ENCODE measurements around the gene PPY.

The PPY gene

GRCh38 chr17:43938838-43939182 lies 3.5 kb downstream of the PPY start:
- no peak for TF ChIP-seq TAF1 (IDR thresholded peaks at IDR 0.05; ENCODE audit: borderline replicate concordance, insufficient read depth, low read length)
- TF ChIP-seq REST (IDR thresholded peaks at IDR 0.05; ENCODE audit: insufficient read depth in 1 of 2, low read depth in 2 of 2, low read length in 2 of 2) = no peak
- no peak for TF ChIP-seq SIN3A (IDR thresholded peaks at IDR 0.05; ENCODE audit: borderline replicate concordance, insufficient read depth, low read length)
- TF ChIP-seq POLR2AphosphoS5 (IDR thresholded peaks at IDR 0.05; ENCODE audit: low read depth, low read length) = no peak
- TF ChIP-seq FOXP2 (optimal IDR thresholded peaks at IDR 0.05; ENCODE audit: borderline replicate concordance, extremely low read depth, extremely low read length, insufficient read depth) = no peak

GRCh38 chr17:43936434-43936833 lies 5.8 kb downstream of the PPY start:
- TF ChIP-seq POLR2AphosphoS5 (IDR thresholded peaks at IDR 0.05; ENCODE audit: low read depth, low read length) = no peak
- TF ChIP-seq SIN3A (IDR thresholded peaks at IDR 0.05; ENCODE audit: borderline replicate concordance, insufficient read depth, low read length) = no peak
- no peak for TF ChIP-seq FOXP2 (optimal IDR thresholded peaks at IDR 0.05; ENCODE audit: borderline replicate concordance, extremely low read depth, extremely low read length, insufficient read depth)
- no peak for TF ChIP-seq TAF1 (IDR thresholded peaks at IDR 0.05; ENCODE audit: borderline replicate concordance, insufficient read depth, low read length)
- TF ChIP-seq REST (IDR thresholded peaks at IDR 0.05; ENCODE audit: insufficient read depth in 1 of 2, low read depth in 2 of 2, low read length in 2 of 2) = no peak

- TF ChIP-seq TAF1 (IDR thresholded peaks at IDR 0.05; ENCODE audit: borderline replicate concordance, insufficient read depth, low read length) (no peak), SIN3A (IDR thresholded peaks at IDR 0.05; ENCODE audit: borderline replicate concordance, insufficient read depth, low read length) (no peak), FOXP2 (optimal IDR thresholded peaks at IDR 0.05; ENCODE audit: borderline replicate concordance, extremely low read depth, extremely low read length, insufficient read depth) (no peak), REST (IDR thresholded peaks at IDR 0.05; ENCODE audit: insufficient read depth in 1 of 2, low read depth in 2 of 2, low read length in 2 of 2) (no peak), POLR2AphosphoS5 (IDR thresholded peaks at IDR 0.05; ENCODE audit: low read depth, low read length) (no peak)
Measured at GRCh38 chr17:43935926-43936261, 6.4 kb downstream of the PPY start.

GRCh38 chr17:43935204-43935925 lies 6.9 kb downstream of the PPY start:
- TF ChIP-seq FOXP2 (optimal IDR thresholded peaks at IDR 0.05; ENCODE audit: borderline replicate concordance, extremely low read depth, extremely low read length, insufficient read depth) (no peak), REST (IDR thresholded peaks at IDR 0.05; ENCODE audit: insufficient read depth in 1 of 2, low read depth in 2 of 2, low read length in 2 of 2) (no peak), SIN3A (IDR thresholded peaks at IDR 0.05; ENCODE audit: borderline replicate concordance, insufficient read depth, low read length) (no peak), TAF1 (IDR thresholded peaks at IDR 0.05; ENCODE audit: borderline replicate concordance, insufficient read depth, low read length) (no peak), POLR2AphosphoS5 (IDR thresholded peaks at IDR 0.05; ENCODE audit: low read depth, low read length) (no peak)
